GM23248 (cell line): ENCODE data around the gene FAM117B. TPM values are rescaled to one million over a fixed set of nuclear protein-coding genes. Genes with fewer than 3 reads are reported as not detected.

Experiments
- DNase-seq: peaks from one replicate; pipeline ENCODE4 v3.0.0-alpha.2; 2015
- H2AFZ ChIP-seq: fragments of 200-600 bp; sonication (generic); 2 replicates; pipeline ENCODE4 v1.6.1; 2016; ENCODE audit warnings: antibody characterized with exemption
- H3F3A ChIP-seq: fragments of 200-600 bp; sonication (generic); 2 replicates; pipeline ENCODE4 v1.6.1; 2016; ENCODE audit warnings: mild to moderate bottlenecking, antibody characterized with exemption, mixed run types; ENCODE audit not compliant: insufficient read depth
- H3K27ac ChIP-seq: fragments of 200-600 bp; sonication (generic); 2 replicates; pipeline ENCODE4 v1.5.1; 2016; ENCODE audit warnings: mild to moderate bottlenecking
- H3K27me3 ChIP-seq: fragments of 200-600 bp; sonication (generic); replicated peaks from 2 replicates; pipeline ENCODE4 v1.6.1; 2016; ENCODE audit warnings: mild to moderate bottlenecking; ENCODE audit not compliant: insufficient read depth
- H3K36me3 ChIP-seq: fragments of 200-600 bp; sonication (generic); 2 replicates; pipeline ENCODE4 v1.6.1; 2016; ENCODE audit warnings: low read depth, mild to moderate bottlenecking
- H3K4me1 ChIP-seq: fragments of 200-600 bp; sonication (generic); 2 replicates; pipeline ENCODE4 v1.6.1; 2016; ENCODE audit warnings: mild to moderate bottlenecking; ENCODE audit not compliant: insufficient read depth
- H3K4me2 ChIP-seq: fragments of 200-600 bp; sonication (generic); one replicate; pipeline ENCODE4 v1.6.1; 2016; ENCODE audit warnings: mild to moderate bottlenecking; ENCODE audit not compliant: unreplicated experiment
- H3K4me3 ChIP-seq: fragments of 200-600 bp; sonication (generic); 2 replicates; pipeline ENCODE4 v1.5.1; 2016; ENCODE audit warnings: mild to moderate bottlenecking
- H3K79me2 ChIP-seq: fragments of 200-600 bp; sonication (generic); 2 replicates; pipeline ENCODE4 v1.6.1; 2016; ENCODE audit warnings: mild to moderate bottlenecking; ENCODE audit not compliant: insufficient read depth
- H3K9ac ChIP-seq: fragments of 200-600 bp; sonication (generic); 2 replicates; pipeline ENCODE4 v1.6.1; 2016; ENCODE audit warnings: mild to moderate bottlenecking
- H3K9me2 ChIP-seq: fragments of 200-600 bp; sonication (generic); 2 replicates; pipeline ENCODE4 v1.6.1; 2016; ENCODE audit warnings: mixed run types, mild to moderate bottlenecking, moderate library complexity; ENCODE audit not compliant: insufficient read depth
- H3K9me3 ChIP-seq: fragments of 200-600 bp; sonication (generic); one replicate; pipeline ENCODE4 v1.6.1; 2017; ENCODE audit warnings: low read depth
- H4K20me1 ChIP-seq: fragments of 200-600 bp; sonication (generic); 2 replicates; pipeline ENCODE4 v1.6.0; 2016; ENCODE audit not compliant: insufficient read depth
- EZH2 ChIP-seq: fragments of 200-600 bp; sonication (generic); IDR thresholded peaks from 2 replicates; pipeline ENCODE4 v1.6.1; 2018; ENCODE audit warnings: antibody characterized with exemption, mild to moderate bottlenecking; ENCODE audit not compliant: insufficient read depth, poor library complexity, severe bottlenecking
- EZH2phosphoT487 ChIP-seq: fragments of 200-600 bp; sonication (generic); IDR thresholded peaks from 2 replicates; pipeline ENCODE4 v1.6.1; 2018; ENCODE audit warnings: antibody characterized with exemption, moderate library complexity, mild to moderate bottlenecking, low read depth; ENCODE audit not compliant: insufficient read depth
- WGBS, 2 experiments: methylation state at CpG; one replicate each; pipeline ENCODE4 v1.1.6; 2015 to 2017; ENCODE audit warnings: low lambda C conversion rate in 2 of 2, low coverage in 1 of 2; ENCODE audit errors: missing lambda C conversion rate in 2 of 2; 5-methylcytosine and 5-hydroxymethylcytosine counted together
- in situ Hi-C: fragments of 300-500 bp; cut with MboI; formaldehyde crosslinking; loops from 2 replicates; pipeline ENCODE4 v1.15.0; 2020
- polyA plus RNA-seq: library from polyadenylated mRNA; unstranded; fragments of >200 nt; fragmentation: Nextera tagmentation; extraction: Ambion mirVana; gene quantifications from 2 replicates; pipeline ENCODE4 v1.2.1, GENCODE V29; 2016
- total RNA-seq: library from RNA; depleted of rRNA; stranded (reverse); fragments of >200 nt; shearing (Covaris generic); gene quantifications from 2 replicates; pipeline ENCODE4 v1.2.3, GENCODE V29; 2014

Gene FAM117B
- total and polyA plus RNA-seq, 2 experiments from 2014 or later, result 1.1 to 1.2 TPM

GRCh38 chr2:202760848-202761247 lies 126.1 kb downstream of the FAM117B start:
- 71 to 81% methylated on average over 2 of the region's 2 CpGs for WGBS, 2 experiments
- Histone ChIP-seq H3K4me1 (no peaks in the 10 kb centered on the region), H3F3A (no peaks in the 10 kb centered on the region), H3K9me3 (no peaks in the 10 kb centered on the region), H3K27ac (no peak overlapping the region), H3K79me2 (no peaks in the 10 kb centered on the region), H2AFZ (no peak overlapping the region), H3K36me3 (no peaks in the 10 kb centered on the region), H3K4me3 (no peak overlapping the region), H3K4me2 (no peak overlapping the region), H3K27me3 (no peaks in the 10 kb centered on the region), H4K20me1 (no peaks in the 10 kb centered on the region), H3K9me2 (no peaks in the 10 kb centered on the region), H3K9ac (no peak overlapping the region)
- TF ChIP-seq EZH2phosphoT487 (no peak), EZH2 (no peak)
- DNase-seq, result no peak
- in situ Hi-C loops, result no loop called here

- H3K4me2 ChIP-seq, result no peak overlapping the region
- H4K20me1 ChIP-seq, result no peaks in the 10 kb centered on the region
- no peak overlapping the region for H3K4me3 ChIP-seq
- H3K36me3 ChIP-seq, result no peaks in the 10 kb centered on the region
- no peak for DNase-seq
- no peaks in the 10 kb centered on the region for H3K79me2 ChIP-seq
- no peak overlapping the region for H3K9ac ChIP-seq
- 70 to 83% methylated on average over 4 of the region's 4 CpGs for WGBS, 2 experiments
- no peaks in the 10 kb centered on the region for H3F3A ChIP-seq
- no peaks in the 10 kb centered on the region for H3K9me3 ChIP-seq
- TF ChIP-seq EZH2phosphoT487, result no peak
- no peak for TF ChIP-seq EZH2
- no peaks in the 10 kb centered on the region for H3K9me2 ChIP-seq
- H3K27me3 ChIP-seq, result no peaks in the 10 kb centered on the region
- H3K27ac ChIP-seq, result no peak overlapping the region
- H2AFZ ChIP-seq, result no peak overlapping the region
- in situ Hi-C loops, result no loop called here
- no peaks in the 10 kb centered on the region for H3K4me1 ChIP-seq
Measured at GRCh38 chr2:202762556-202762955, 127.8 kb downstream of the FAM117B start.

GRCh38 chr2:202763916-202764315 lies 129.1 kb downstream of the FAM117B start:
- no peak for DNase-seq
- Histone ChIP-seq H3K9me3 (no peaks in the 10 kb centered on the region), H3K4me1 (no peaks in the 10 kb centered on the region), H3K36me3 (no peaks in the 10 kb centered on the region), H3K27ac (no peak overlapping the region), H2AFZ (no peak overlapping the region), H3K9me2 (no peaks in the 10 kb centered on the region), H3K4me2 (no peak overlapping the region), H3K27me3 (no peaks in the 10 kb centered on the region), H3K79me2 (no peaks in the 10 kb centered on the region), H3F3A (no peaks in the 10 kb centered on the region), H3K9ac (no peak overlapping the region), H3K4me3 (no peak overlapping the region), H4K20me1 (no peaks in the 10 kb centered on the region)
- TF ChIP-seq EZH2phosphoT487 (no peak), EZH2 (no peak)
- 94 to 100% methylated on average over 1 of the region's 1 CpG for WGBS, 2 experiments
- in situ Hi-C loops, result no loop called here

GRCh38 chr2:202764991-202765390 lies 130.2 kb downstream of the FAM117B start:
- H3F3A ChIP-seq, result no peaks in the 10 kb centered on the region
- H4K20me1 ChIP-seq, result no peaks in the 10 kb centered on the region
- WGBS, 2 experiments, result 92 to 98% methylated on average over 3 of the region's 3 CpGs
- no peak overlapping the region for H3K27ac ChIP-seq
- H3K4me2 ChIP-seq, result no peak overlapping the region
- H3K4me3 ChIP-seq, result no peak overlapping the region
- no peak for TF ChIP-seq EZH2
- no peak for TF ChIP-seq EZH2phosphoT487
- H3K9me3 ChIP-seq, result no peaks in the 10 kb centered on the region
- no peak overlapping the region for H2AFZ ChIP-seq
- no peaks in the 10 kb centered on the region for H3K79me2 ChIP-seq
- in situ Hi-C loops, result no loop called here
- H3K9ac ChIP-seq, result no peak overlapping the region
- no peak for DNase-seq
- H3K36me3 ChIP-seq, result no peaks in the 10 kb centered on the region
- no peaks in the 10 kb centered on the region for H3K9me2 ChIP-seq
- H3K4me1 ChIP-seq, result no peaks in the 10 kb centered on the region
- H3K27me3 ChIP-seq, result no peaks in the 10 kb centered on the region

- H3K4me2 ChIP-seq, result no peak overlapping the region
- no peak for DNase-seq
- no peaks in the 10 kb centered on the region for H3K4me1 ChIP-seq
- TF ChIP-seq EZH2 (no peak), EZH2phosphoT487 (no peak)
- WGBS, 2 experiments, result 79 to 82% methylated on average over 5 of the region's 5 CpGs
- H3K9ac ChIP-seq, result no peak overlapping the region
- no peak overlapping the region for H3K4me3 ChIP-seq
- H2AFZ ChIP-seq, result no peak overlapping the region
- H3K27ac ChIP-seq, result no peak overlapping the region
- H3K9me2 ChIP-seq, result no peaks in the 10 kb centered on the region
- in situ Hi-C loops, result no loop called here
- no peaks in the 10 kb centered on the region for H3K36me3 ChIP-seq
- H3K9me3 ChIP-seq, result no peaks in the 10 kb centered on the region
- H3F3A ChIP-seq, result no peaks in the 10 kb centered on the region
- no peaks in the 10 kb centered on the region for H3K27me3 ChIP-seq
- H4K20me1 ChIP-seq, result no peaks in the 10 kb centered on the region
- no peaks in the 10 kb centered on the region for H3K79me2 ChIP-seq
Measured at GRCh38 chr2:202765436-202765835, 130.7 kb downstream of the FAM117B start.
